Epithelial cell of esophagus (primary cell): Measurements from ENCODE around the gene DACH1.

Experiments used
- DNase-seq: peaks from one replicate; pipeline ENCODE4 v3.0.0; 2010; ENCODE audit warnings: low read depth
- H3K4me3 ChIP-seq: 2 replicates; pipeline ENCODE4 v1.5.1; 2011; ENCODE audit warnings: mild to moderate bottlenecking, low read length, control low read depth
- TF ChIP-seq, protein P1 (sequence below): IDR thresholded peaks from 2 replicates; pipeline ENCODE4 v1.5.1; 2011; ENCODE audit warnings: low read depth, mild to moderate bottlenecking, low read length, control low read depth, inconsistent platforms; ENCODE audit not compliant: insufficient read depth; ENCODE audit errors: missing control alignments

DACH1 gene

DNA sequence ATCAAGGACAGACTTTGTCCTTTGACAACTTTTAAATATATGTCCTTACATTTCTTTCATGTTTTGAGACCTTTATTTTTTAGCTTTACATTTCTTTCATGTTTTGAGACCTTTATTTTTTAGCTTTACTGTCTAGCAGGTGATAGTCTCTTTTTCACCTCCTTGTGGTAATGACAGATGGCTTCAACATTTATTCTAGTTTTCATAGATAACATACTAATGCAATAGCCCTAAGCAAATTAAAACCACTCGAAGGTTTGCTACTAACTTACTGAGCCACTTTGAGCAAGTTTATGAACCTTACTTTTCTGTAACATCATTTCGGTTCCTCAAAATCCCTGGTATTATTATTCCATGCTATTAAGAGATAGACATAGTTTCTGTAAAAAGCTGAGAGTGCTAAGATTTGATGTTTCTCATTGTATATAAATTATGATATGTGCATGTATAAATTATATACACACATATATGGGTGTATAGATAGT is 4.5 kb downstream of the DACH1 start:
- no peak for DNase-seq
- no peak overlapping the region for H3K4me3 ChIP-seq
- TF ChIP-seq, protein P1, sequence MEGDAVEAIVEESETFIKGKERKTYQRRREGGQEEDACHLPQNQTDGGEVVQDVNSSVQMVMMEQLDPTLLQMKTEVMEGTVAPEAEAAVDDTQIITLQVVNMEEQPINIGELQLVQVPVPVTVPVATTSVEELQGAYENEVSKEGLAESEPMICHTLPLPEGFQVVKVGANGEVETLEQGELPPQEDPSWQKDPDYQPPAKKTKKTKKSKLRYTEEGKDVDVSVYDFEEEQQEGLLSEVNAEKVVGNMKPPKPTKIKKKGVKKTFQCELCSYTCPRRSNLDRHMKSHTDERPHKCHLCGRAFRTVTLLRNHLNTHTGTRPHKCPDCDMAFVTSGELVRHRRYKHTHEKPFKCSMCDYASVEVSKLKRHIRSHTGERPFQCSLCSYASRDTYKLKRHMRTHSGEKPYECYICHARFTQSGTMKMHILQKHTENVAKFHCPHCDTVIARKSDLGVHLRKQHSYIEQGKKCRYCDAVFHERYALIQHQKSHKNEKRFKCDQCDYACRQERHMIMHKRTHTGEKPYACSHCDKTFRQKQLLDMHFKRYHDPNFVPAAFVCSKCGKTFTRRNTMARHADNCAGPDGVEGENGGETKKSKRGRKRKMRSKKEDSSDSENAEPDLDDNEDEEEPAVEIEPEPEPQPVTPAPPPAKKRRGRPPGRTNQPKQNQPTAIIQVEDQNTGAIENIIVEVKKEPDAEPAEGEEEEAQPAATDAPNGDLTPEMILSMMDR = no peak

DNA sequence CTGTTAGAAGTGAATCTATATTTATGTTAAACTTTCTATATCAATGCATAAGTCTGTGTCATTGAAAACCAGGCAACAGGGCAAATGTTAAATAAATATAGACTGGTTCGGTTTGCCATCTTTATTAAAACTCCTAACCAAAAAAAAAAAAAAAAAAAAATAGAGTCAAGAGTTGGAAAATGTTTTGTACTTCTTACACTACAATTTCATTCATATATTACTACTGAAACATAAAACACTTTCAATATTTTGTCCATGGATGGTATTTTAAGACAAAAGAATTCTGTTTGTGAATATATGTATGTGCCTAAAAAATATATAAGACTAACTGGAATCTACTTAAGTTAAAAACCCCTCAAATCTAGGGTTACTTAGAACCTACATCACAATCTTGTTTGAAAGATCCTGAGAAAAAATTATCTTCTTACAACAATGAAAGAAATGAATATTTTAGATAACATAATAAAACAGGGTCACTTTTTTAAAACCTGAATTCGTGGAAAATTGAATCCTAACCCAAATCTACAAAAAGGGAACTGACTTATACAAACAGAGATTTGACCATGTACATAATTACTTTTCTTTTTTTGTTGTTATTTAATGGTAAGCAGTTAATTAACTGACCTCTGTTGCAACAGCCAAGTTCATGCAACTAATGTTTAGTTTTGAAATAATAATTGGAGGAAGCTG is 5.1 kb downstream of the DACH1 start:
- no peak for DNase-seq
- TF ChIP-seq, protein P1 = no peak
- H3K4me3 ChIP-seq = no peak overlapping the region

DNA sequence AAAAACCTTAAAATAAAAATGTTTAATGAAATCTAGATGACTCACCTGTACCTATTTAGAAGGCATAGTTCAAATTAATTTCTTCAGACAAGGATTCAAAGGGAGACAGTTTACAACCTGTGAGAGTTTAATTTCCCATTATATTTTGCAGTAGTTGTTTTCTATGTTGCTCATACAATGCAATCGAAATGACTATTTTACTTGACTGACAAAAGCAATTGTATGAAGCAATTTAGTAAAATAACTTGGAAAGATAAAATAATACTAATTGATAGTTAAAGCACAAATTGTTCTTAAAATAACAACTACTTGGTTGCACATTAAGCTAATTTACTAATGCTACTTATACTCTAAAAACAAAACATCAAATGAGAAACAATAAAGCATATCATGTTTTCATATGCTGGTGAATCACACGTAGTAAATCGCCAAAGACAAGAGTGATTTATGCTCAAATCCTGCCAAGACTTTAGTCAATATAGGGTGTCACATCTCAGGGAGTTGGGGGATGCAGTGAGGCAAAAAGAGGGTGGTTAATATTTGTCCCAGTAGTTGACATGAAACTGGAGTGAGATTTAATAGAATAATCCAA is 6.4 kb downstream of the DACH1 start:
- DNase-seq = no peak
- TF ChIP-seq, protein P1 = no peak
- no peak overlapping the region for H3K4me3 ChIP-seq

DNA sequence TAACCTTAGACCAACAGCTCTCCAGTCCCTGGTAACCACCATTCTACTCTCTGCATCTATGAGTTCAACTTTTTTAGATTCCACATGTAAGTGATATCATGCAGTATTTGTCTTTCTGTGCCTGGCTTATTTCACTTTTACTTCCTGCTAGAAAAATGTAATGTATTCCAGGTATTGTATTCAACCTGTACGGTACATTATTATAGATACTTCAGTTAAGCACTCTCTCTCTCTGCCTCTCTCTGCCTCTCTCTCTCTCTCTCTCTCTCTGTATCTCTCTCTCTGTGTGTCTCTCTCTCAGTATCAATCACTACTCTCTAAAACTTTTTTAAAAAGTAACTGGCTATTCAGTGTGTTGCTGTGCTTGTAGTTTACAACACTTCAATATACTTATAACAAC is 8.4 kb downstream of the DACH1 start:
- TF ChIP-seq, protein P1 = no peak
- no peak overlapping the region for H3K4me3 ChIP-seq
- DNase-seq = no peak

DNA sequence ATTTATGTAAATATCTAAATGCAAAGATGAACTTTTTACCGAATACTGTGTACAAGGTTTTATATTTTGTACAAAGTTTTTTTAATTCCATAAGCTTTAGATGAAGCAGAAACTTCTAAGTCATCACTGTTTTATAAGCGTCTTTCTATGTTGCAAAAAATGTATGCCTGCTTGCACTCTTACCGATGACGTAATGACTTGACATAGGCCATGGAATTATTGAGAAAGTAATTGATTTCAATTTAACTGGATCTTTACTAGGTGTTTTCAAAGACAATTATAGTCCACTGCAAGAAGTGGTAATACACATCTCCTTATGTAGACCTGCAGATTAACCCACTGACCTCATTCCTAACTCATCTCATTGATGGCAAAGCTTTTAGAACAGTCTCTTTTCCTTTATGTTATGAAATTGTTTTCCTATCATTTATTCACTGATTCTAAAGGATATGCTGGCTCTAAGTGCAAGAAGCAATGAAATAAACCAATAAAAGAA is 10.4 kb downstream of the DACH1 start:
- no peak overlapping the region for H3K4me3 ChIP-seq
- DNase-seq = no peak
- TF ChIP-seq, protein P1 = no peak

DNA sequence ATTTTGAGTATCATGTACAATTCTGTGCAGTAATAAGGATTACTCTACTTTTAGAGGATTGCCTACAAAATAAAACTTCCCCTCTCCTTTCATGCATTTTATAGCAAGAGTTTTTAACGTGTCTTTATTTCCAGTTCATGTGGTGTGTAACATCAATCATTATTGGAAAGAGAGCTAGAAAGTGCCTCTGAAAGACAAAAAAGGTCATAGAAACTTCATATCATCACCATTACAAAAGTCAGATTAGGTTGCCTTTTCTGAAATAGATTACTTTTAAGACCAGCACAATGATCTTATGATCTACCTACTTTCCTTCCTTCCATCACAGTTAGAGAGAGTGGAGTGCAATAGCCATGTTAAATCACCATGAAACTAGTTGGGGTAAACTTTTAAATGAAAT is 12.6 kb downstream of the DACH1 start:
- no peak for DNase-seq
- TF ChIP-seq, protein P1 = no peak
- H3K4me3 ChIP-seq = no peak overlapping the region
